IMR-90 (cell line): Measurements from ENCODE around the gene C3orf38. TPM values are rescaled to one million over a fixed set of nuclear protein-coding genes. Genes with fewer than 3 reads are reported as not detected.
A peak's percentile ranks its signal among the peaks of the same experiment; 100 is the strongest.

Experiments
- ATAC-seq: fragments of 200-7000 bp; cut with Tn5 transposase; 2 replicates; pipeline ENCODE4 v1.9.1; 2020; ENCODE audit warnings: low read depth, mild to moderate bottlenecking, moderate library complexity
- BruUV-seq: library from RNA; stranded (reverse); fragments of 400-500 nt; replicated peaks from 2 replicates; lab custom pipeline; 2021; lab: Mats Ljungman, UMichigan
- CTCF ChIA-PET: fragments of 300-600 bp; formaldehyde crosslinking; extraction: SDS; loops from one replicate; lab custom pipeline; 2021; ENCODE audit warnings: antibody characterized with exemption; lab: Yijun Ruan, JAX
- POLR2A ChIA-PET: fragments of 300-600 bp; sonication (Branson Sonifier 250); formaldehyde crosslinking; loops from one replicate; lab custom pipeline; 2022; ENCODE audit warnings: antibody characterized with exemption; ENCODE audit not compliant: unreplicated experiment; lab: Charles Lee
- DNase-seq: peaks from one replicate; pipeline ENCODE4 v3.0.0; 2013
- H2AFZ ChIP-seq: replicated peaks from 2 replicates; pipeline ENCODE3; 2013; ENCODE audit warnings: low read length, mild to moderate bottlenecking; ENCODE audit not compliant: poor library complexity
- H2AK5ac ChIP-seq: 2 replicates; pipeline ENCODE4 v1.6.1; 2013; ENCODE audit warnings: low read depth, low read length, inconsistent platforms
- H2AK9ac ChIP-seq: replicated peaks from 2 replicates; pipeline ENCODE3; 2013; ENCODE audit warnings: mild to moderate bottlenecking, low read depth, low read length, moderate library complexity; ENCODE audit not compliant: poor library complexity
- H2BK120ac ChIP-seq: 2 replicates; pipeline ENCODE4 v1.6.1; 2013; ENCODE audit warnings: low read depth, low read length, inconsistent platforms
- H2BK15ac ChIP-seq: 3 replicates; pipeline ENCODE4 v1.6.1; 2013; ENCODE audit warnings: low read depth, low read length, inconsistent platforms
- H2BK20ac ChIP-seq: 2 replicates; pipeline ENCODE4 v1.6.1; 2013; ENCODE audit warnings: low read depth, mild to moderate bottlenecking, inconsistent platforms, low read length, moderate library complexity
- H2BK5ac ChIP-seq: 2 replicates; pipeline ENCODE4 v1.6.1; 2013; ENCODE audit warnings: mild to moderate bottlenecking, low read depth, low read length, inconsistent platforms; ENCODE audit not compliant: poor library complexity, severe bottlenecking
- H3K14ac ChIP-seq: replicated peaks from 2 replicates; pipeline ENCODE4 v1.6.1; 2013; ENCODE audit warnings: low read depth, low read length, inconsistent platforms
- H3K18ac ChIP-seq: 2 replicates; pipeline ENCODE4 v1.6.1; 2013; ENCODE audit warnings: low read depth, low read length, control low read depth
- H3K23ac ChIP-seq: 2 replicates; pipeline ENCODE4 v1.6.1; 2013; ENCODE audit warnings: low read depth, low read length, inconsistent platforms
- H3K27ac ChIP-seq: 2 replicates; pipeline ENCODE4 v1.5.1; 2013; ENCODE audit warnings: mild to moderate bottlenecking, control low read depth, low read length; ENCODE audit not compliant: insufficient read depth
- H3K27me3 ChIP-seq: 2 replicates; pipeline ENCODE4 v1.6.1; 2013; ENCODE audit warnings: low read length; ENCODE audit not compliant: control insufficient read depth, insufficient read depth
- H3K36me3 ChIP-seq: 2 replicates; pipeline ENCODE4 v1.6.1; 2013; ENCODE audit warnings: low read length, mixed read lengths; ENCODE audit not compliant: control insufficient read depth, insufficient read depth
- H3K4ac ChIP-seq: 2 replicates; pipeline ENCODE4 v1.6.1; 2013; ENCODE audit warnings: low read depth, low read length, inconsistent platforms
- H3K4me1 ChIP-seq: 2 replicates; pipeline ENCODE4 v1.6.1; 2013; ENCODE audit warnings: low read length, mixed read lengths; ENCODE audit not compliant: control insufficient read depth, insufficient read depth
- H3K4me2 ChIP-seq: 2 replicates; pipeline ENCODE4 v1.6.1; 2013; ENCODE audit warnings: low read depth, mild to moderate bottlenecking, control low read depth, low read length, moderate library complexity
- H3K4me3 ChIP-seq: 2 replicates; pipeline ENCODE4 v1.5.1; 2013; ENCODE audit warnings: low read depth, mild to moderate bottlenecking, control low read depth, low read length, moderate library complexity; ENCODE audit not compliant: insufficient read depth
- H3K56ac ChIP-seq: 2 replicates; pipeline ENCODE4 v1.6.1; 2013; ENCODE audit warnings: low read length, inconsistent platforms; ENCODE audit not compliant: insufficient read depth; ENCODE audit errors: extremely low read depth
- H3K79me1 ChIP-seq, 2 experiments: 2 replicates each; pipeline ENCODE4 v1.6.1; 2013; ENCODE audit warnings: low read length in 2 of 2, inconsistent platforms in 1 of 2, low read depth in 1 of 2
- H3K9ac ChIP-seq: 2 replicates; pipeline ENCODE4 v1.6.1; 2013; ENCODE audit warnings: low read depth, low read length, control low read depth
- H3K9me1 ChIP-seq: 2 replicates; pipeline ENCODE4 v1.6.1; 2013; ENCODE audit warnings: low read length, inconsistent platforms; ENCODE audit not compliant: insufficient read depth
- H3K9me3 ChIP-seq: 2 replicates; pipeline ENCODE4 v1.6.1; 2013; ENCODE audit warnings: low read length; ENCODE audit not compliant: control insufficient read depth, insufficient read depth
- H4K20me1 ChIP-seq: 2 replicates; pipeline ENCODE4 v1.6.1; 2013; ENCODE audit warnings: low read length, inconsistent platforms; ENCODE audit not compliant: insufficient read depth
- H4K5ac ChIP-seq: 2 replicates; pipeline ENCODE4 v1.6.1; 2013; ENCODE audit warnings: mild to moderate bottlenecking, low read depth, low read length, control low read depth
- H4K8ac ChIP-seq, 2 experiments: 2 replicates each; pipeline ENCODE4 v1.6.1; 2013; ENCODE audit warnings: low read depth in 2 of 2, low read length in 2 of 2, control low read depth in 1 of 2, inconsistent platforms in 1 of 2
- H4K91ac ChIP-seq: 2 replicates; pipeline ENCODE4 v1.6.1; 2013; ENCODE audit warnings: low read depth, low read length, inconsistent platforms; ENCODE audit not compliant: insufficient read depth
- BHLHE40 ChIP-seq: fragments of 150-350 bp; IDR thresholded peaks from 2 replicates; pipeline ENCODE4 v1.6.1; 2016; ENCODE audit warnings: mild to moderate bottlenecking, low read depth, low read length
- CEBPB ChIP-seq: IDR thresholded peaks from 2 replicates; pipeline ENCODE4 v1.6.1; 2012; ENCODE audit warnings: low read depth, low read length, improper control_type of control experiment
- CHD1 ChIP-seq: IDR thresholded peaks from 2 replicates; pipeline ENCODE4 v1.6.1; 2012; ENCODE audit warnings: low read depth, low read length, improper control_type of control experiment
- CTCF ChIP-seq: conservative IDR thresholded peaks from 2 replicates; pipeline ENCODE4 v1.5.1; 2012; ENCODE audit warnings: mild to moderate bottlenecking, low read depth, low read length, improper control_type of control experiment
- ELK1 ChIP-seq: fragments of 150-350 bp; IDR thresholded peaks from 2 replicates; pipeline ENCODE4 v1.6.1; 2016; ENCODE audit warnings: low read depth, mild to moderate bottlenecking, low read length, moderate library complexity, borderline replicate concordance
- FOS ChIP-seq: fragments of 150-350 bp; IDR thresholded peaks from 2 replicates; pipeline ENCODE4 v1.6.1; 2016; ENCODE audit warnings: low read depth, low read length
- MAFK ChIP-seq: IDR thresholded peaks from 2 replicates; pipeline ENCODE4 v1.6.1; 2012; ENCODE audit warnings: low read depth, low read length, improper control_type of control experiment
- MAZ ChIP-seq: IDR thresholded peaks from 2 replicates; pipeline ENCODE4 v1.6.1; 2012; ENCODE audit warnings: low read depth, mild to moderate bottlenecking, low read length, improper control_type of control experiment, moderate library complexity, borderline replicate concordance
- MXI1 ChIP-seq: IDR thresholded peaks from 2 replicates; pipeline ENCODE4 v1.6.1; 2012; ENCODE audit warnings: low read depth, mild to moderate bottlenecking, low read length, moderate library complexity, borderline replicate concordance
- NFE2L2 ChIP-seq: fragments of 150-350 bp; IDR thresholded peaks from 2 replicates; pipeline ENCODE4 v1.6.1; 2016; ENCODE audit warnings: low read depth, mild to moderate bottlenecking, low read length
- POLR2A ChIP-seq: IDR thresholded peaks from 2 replicates; pipeline ENCODE4 v1.6.1; 2012; ENCODE audit warnings: mild to moderate bottlenecking, low read depth, low read length
- RAD21 ChIP-seq: IDR thresholded peaks from 2 replicates; pipeline ENCODE4 v1.6.1; 2012; ENCODE audit warnings: low read length, improper control_type of control experiment
- RCOR1 ChIP-seq: IDR thresholded peaks from 2 replicates; pipeline ENCODE4 v1.6.1; 2012; ENCODE audit warnings: mild to moderate bottlenecking, low read length, improper control_type of control experiment; ENCODE audit not compliant: insufficient replicate concordance
- RFX5 ChIP-seq: IDR thresholded peaks from 2 replicates; pipeline ENCODE4 v1.8.0; 2012; ENCODE audit warnings: low read depth, mild to moderate bottlenecking, low read length, moderate library complexity
- SMC3 ChIP-seq: fragments of 150-350 bp; IDR thresholded peaks from 2 replicates; pipeline ENCODE4 v1.6.1; 2016; ENCODE audit warnings: low read depth, mild to moderate bottlenecking, antibody characterized with exemption, low read length, moderate library complexity
- USF2 ChIP-seq: fragments of 150-350 bp; IDR thresholded peaks from 2 replicates; pipeline ENCODE4 v1.6.1; 2017; ENCODE audit warnings: mild to moderate bottlenecking, antibody characterized with exemption, low read length, low read depth
- WGBS, 2 experiments: methylation state at CpG; one replicate each; pipeline versions ENCODE4 v1.1.5 to v1.1.7; 2013; ENCODE audit warnings: missing lambda C conversion rate in 2 of 2; ENCODE audit not compliant: insufficient read length in 1 of 2; ENCODE audit errors: extremely low coverage in 2 of 2; 5-methylcytosine and 5-hydroxymethylcytosine counted together
- dilution Hi-C: fragments of 300-500 bp; cut with HindIII; formaldehyde crosslinking; loops from one replicate; pipeline ENCODE4 v1.14.3; 2018; ENCODE audit warnings: low sequenced_read_pairs; ENCODE audit not compliant: unreplicated experiment
- in situ Hi-C: fragments of 300-500 bp; cut with MboI; formaldehyde crosslinking; loops from 3 replicates; pipeline ENCODE4 v1.14.3; 2019; ENCODE audit warnings: low sequenced_read_pairs, inconsistent platforms, mixed read lengths
- intact Hi-C: fragments of 100-400 bp; cut with micrococcal nuclease; formaldehyde crosslinking; loops from 2 replicates; pipeline ENCODE4 v1.10.0; 2022
- polyA plus RNA-seq, 3 experiments: library from polyadenylated mRNA; depleted of rRNA; stranded (reverse); fragments of >200 nt; gene quantifications; 2 replicates each; pipeline ENCODE4 v1.2.3, GENCODE V29; 2012; ENCODE audit warnings: low replicate concordance in 1 of 3
- total RNA-seq: library from RNA; depleted of rRNA; stranded (reverse); fragments of >200 nt; gene quantifications from 2 replicates; pipeline ENCODE4 v1.2.3, GENCODE V29; 2012

C3orf38 gene
- total and polyA plus RNA-seq, 2 of the 4 experiments (the other 2 are of a cell fraction), result 11.1 to 16.7 TPM

GRCh38 chr3:88150806-88151205 lies 1.0 kb downstream of the C3orf38 start:
- no peak overlapping the region; the same call in 1 of the 2 replicates for H3K23ac ChIP-seq
- H3K9ac ChIP-seq, result peak overlapping the region; percentile 83
- DNase-seq, result no peak
- H2AK5ac ChIP-seq, result no peak overlapping the region
- H2AFZ ChIP-seq, result no peak overlapping the region
- CTCF ChIA-PET, result no interaction called here
- H4K20me1 ChIP-seq, result no peaks in the 10 kb centered on the region
- peak overlapping the region; percentile 99 for H3K4me3 ChIP-seq
- no peaks in the 10 kb centered on the region for H3K4me1 ChIP-seq
- H3K14ac ChIP-seq, result no peak overlapping the region
- H2BK20ac ChIP-seq, result no peak overlapping the region
- H3K56ac ChIP-seq, result no peak overlapping the region
- no CpG with 5 or more reads among the region's 6 CpGs for whole genome bisulfite sequencing, 2 experiments
- no peak overlapping the region for H4K5ac ChIP-seq
- peak overlapping the region; percentile 98 for H3K4me2 ChIP-seq
- intact Hi-C loops, result no loop called here
- peaks cover 7 to 28% of the 10 kb centered on the region in 2 experiments; a peak in 3 of 4 replicates for H3K79me1 ChIP-seq
- H3K9me1 ChIP-seq, result no peaks in the 10 kb centered on the region
- in situ Hi-C loops, result no loop called here
- H4K91ac ChIP-seq, result no peak overlapping the region
- H3K36me3 ChIP-seq, result peaks cover 9% of the 10 kb centered on the region
- no peak for TF ChIP-seq MAZ
- TF ChIP-seq RAD21, result no peak
- TF ChIP-seq CEBPB, result no peak
- TF ChIP-seq FOS, result no peak
- TF ChIP-seq RFX5, result no peak
- no peak for TF ChIP-seq MXI1
- no peak for TF ChIP-seq POLR2A
- no peak for TF ChIP-seq SMC3
- no peak for TF ChIP-seq NFE2L2
- TF ChIP-seq CHD1, result no peak
- no peak for TF ChIP-seq RCOR1
- no peak for TF ChIP-seq USF2
- no peak for TF ChIP-seq CTCF
- no peak for TF ChIP-seq MAFK
- no peak for TF ChIP-seq ELK1
- no peak for TF ChIP-seq BHLHE40
- dilution Hi-C loops, result no loop called here
- ATAC-seq, result no peak
- no peak overlapping the region for H2BK15ac ChIP-seq
- no TSS peak for BruUV-seq
- H3K27me3 ChIP-seq, result no peaks in the 10 kb centered on the region
- H3K18ac ChIP-seq, result no peak overlapping the region
- H2AK9ac ChIP-seq, result no peak overlapping the region
- no peak overlapping the region for H2BK5ac ChIP-seq
- H3K9me3 ChIP-seq, result no peaks in the 10 kb centered on the region
- POLR2A ChIA-PET, result no interaction called here
- no peak overlapping the region for H4K8ac ChIP-seq
- H2BK120ac ChIP-seq, result no peak overlapping the region
- H3K4ac ChIP-seq, result no peak overlapping the region
- H3K27ac ChIP-seq, result peak overlapping the region; percentile 25; the same call in 1 of the 2 replicates
